Hippocampal formation (tissue), 2 donors: ENCODE results near the gene CTNNA2.

ENCODE experiments used
- DNase-seq, 2 donors: peaks; one replicate each; lab custom pipeline; 2025; lab: John Stamatoyannopoulos, UW

Gene CTNNA2

DNA sequence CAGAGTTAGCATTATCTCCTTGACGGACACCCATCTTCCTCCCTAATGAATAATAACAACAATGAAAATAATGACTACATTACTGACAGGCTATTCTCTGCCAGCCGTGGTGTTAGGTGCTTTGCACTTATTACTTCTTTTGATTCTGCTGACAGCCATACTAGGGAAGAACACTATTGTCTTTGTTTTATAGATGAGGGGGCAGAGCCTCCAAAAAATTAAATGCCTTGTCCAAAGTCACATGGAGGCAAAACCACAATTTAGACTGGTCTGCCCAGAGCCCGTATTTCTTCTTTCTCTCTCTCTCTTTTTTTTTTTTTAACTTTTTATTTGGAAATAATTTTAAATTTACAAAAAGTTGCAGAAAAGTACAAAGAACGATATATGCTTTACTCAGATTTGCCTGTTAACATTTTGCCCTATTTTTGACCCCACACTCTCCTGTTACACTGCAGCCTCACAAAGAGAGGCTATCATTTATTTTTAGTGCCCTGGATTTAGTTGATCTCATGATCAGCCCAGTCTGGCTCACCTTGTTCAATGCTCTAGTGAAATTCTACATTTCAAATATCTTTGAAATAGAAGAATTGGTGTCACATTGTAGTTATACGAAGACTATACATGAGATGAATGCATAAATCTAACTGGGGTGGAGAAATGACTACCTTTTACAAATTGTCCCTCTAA, 422.3 kb downstream of the CTNNA2 start:
- no peak for DNase-seq

DNA sequence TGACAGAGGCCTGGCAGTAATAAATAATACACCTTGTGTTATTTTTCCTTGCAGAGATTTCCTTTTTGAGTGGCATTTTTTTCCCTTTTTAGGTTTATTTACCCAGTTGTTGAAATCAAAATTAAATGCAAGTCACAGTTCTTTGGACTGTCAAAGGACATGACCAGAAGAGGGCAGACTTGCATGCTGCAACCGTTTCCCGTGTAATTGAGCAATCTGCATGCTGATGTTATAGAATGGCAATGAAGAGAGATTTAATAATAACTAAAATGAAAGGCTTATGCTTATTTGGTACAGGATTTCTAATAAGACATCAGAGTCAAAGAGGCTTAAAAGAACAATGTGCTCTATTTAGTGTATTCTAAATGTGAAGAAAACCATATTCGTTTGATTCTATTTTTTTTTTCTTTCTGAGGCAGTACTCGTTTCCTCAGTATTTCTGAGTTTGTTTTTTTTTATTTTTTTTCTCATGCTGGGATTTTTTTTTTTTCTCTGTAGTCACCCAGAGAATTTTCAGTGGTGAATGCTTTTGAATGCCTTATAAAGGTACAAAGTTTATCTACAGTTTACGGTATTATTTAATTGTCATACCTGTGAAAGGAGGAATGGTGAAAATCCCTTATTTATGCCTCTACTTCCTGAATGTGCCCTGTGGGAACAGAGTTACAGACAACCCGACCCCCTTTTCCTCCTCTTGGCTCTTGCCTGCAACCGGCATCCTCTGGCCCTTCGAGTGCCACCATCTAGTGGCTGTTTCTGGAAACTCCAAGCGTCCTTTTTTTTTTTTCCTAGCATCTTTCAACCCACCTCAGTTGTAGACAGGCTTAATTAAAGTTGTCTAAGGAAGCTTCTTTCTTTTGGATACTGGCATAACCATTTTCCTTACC, 423.2 kb downstream of the CTNNA2 start:
- peak; percentile 51 to 85 for DNase-seq

DNA sequence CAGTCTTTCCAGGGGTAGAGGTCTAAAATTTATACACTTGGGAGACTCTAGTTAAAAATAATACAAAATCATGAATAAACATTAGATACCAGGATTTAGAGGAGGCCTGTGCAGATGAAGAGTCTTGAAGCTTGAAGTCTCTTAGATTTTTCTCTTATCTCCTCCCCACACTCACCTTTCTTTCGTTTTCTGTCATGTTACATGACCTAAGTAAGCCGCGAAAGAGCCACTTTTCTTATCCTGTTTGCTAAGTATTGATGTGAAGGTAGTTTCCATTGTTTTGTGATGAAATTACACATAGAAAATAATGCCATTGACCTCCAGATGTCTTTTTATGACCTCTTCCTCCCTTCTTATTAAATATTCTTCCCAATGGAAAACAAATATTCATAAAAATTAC, 423.9 kb downstream of the CTNNA2 start:
- no peak for DNase-seq

DNA sequence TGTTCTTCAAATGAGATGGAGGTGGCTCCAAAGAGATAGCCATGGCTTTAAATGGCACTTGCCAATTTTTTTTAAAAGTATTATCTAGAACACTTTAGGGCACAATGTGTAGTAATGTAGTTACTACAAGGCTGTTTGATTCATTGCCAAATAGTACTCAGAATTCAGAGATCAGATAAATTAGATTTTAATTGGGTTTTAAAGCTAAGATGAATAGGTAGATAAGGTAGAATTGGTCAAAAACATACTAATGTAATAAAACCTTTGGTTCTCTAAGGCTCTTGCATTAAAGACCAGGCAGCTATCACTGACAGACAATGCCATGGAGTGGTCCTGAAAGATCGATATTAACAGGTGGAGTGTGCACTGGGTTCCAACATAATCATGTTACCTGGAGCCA, 425.8 kb downstream of the CTNNA2 start:
- no peak for DNase-seq

DNA sequence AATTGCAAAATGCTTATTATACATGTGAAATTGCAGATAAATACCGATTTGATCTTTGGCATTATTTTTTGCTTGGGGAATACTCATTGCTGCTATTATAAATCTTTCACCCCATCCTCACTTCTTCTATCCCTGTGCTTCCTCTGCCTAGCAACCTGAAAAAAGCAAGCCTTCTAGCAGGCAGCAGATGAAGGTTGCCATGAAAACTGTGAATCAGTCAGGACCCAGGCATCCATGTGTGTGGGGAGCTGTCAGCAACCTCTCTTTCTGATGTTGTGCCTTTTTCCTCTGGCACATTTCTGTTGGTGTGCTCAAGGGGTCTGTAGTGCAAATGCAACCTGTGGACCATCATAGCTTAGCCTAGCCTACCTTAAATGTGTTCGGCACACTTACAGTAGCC, 427.5 kb downstream of the CTNNA2 start:
- DNase-seq, result no peak

DNA sequence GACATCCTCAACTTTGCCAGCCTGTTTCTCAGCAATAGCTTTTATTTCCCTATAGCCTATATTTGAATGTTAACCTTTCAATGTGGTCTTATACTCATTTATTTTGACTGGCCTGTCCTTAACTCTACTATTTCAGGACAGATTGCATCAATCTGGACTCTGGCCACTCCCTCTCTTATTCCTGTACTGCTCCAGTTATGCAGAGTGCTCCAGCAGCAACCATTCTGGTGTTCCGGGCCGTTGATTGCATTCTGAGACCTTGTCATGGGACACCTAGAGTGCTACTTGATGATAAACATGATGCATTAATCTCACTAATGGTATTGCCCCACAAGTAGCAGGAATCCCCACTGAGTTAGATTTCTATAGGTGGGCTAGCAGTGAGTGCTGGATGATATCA, 428.3 kb downstream of the CTNNA2 start:
- no peak for DNase-seq

DNA sequence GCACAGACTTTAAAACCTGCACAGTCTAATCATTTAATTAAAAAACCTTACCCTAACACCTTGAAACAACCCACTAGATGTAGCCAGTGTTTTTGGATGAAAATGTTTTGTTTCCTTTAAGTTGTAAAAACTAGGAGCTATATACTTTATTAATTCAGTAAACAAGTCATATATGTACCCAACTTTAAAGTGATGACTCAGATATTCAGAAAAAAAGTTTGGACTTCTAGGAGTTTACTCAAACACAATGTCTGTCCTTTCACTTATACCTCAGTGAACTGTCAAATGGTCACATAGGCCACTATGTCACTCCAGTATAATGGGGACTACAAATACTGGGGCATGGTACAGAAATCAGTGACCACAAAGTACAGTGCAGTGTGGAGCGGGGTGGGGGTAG, 431.4 kb downstream of the CTNNA2 start:
- DNase-seq, result no peak

DNA sequence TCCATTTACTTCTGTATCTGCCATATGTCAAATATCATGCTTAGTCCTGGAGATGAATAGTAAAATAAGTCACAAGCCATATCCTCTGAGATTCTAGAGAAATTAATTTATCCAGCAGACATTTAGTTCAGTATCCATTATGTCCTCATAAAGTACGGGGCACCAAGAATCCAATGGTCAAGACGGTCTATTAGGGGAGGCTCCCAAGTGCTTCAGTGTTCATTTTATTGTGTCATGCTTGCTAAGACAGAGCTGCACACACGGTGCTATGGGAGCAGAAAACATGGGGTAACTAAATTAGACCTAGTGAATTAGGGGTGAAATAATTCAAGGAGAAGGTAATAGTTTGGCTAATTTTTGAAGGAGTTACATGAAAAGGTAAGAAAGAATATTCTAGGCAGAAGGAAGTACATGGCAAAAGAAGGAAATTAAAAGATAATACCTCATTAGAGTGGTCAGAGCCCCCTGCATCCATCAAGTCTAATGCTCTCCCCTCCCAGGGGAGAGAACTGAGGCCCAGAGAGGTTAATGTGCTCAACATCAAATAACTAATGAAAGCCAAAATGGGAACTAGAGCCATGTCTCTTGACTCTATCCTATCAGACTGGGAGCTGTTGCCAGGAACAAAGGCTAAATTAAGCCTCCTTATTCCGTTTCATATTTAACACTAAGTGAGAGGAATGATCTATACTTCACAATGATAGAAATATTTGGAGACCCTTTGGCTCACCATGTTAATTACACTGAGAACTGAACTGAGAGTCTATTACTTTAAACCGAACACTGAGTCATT, 433.0 kb downstream of the CTNNA2 start:
- no peak for DNase-seq

DNA sequence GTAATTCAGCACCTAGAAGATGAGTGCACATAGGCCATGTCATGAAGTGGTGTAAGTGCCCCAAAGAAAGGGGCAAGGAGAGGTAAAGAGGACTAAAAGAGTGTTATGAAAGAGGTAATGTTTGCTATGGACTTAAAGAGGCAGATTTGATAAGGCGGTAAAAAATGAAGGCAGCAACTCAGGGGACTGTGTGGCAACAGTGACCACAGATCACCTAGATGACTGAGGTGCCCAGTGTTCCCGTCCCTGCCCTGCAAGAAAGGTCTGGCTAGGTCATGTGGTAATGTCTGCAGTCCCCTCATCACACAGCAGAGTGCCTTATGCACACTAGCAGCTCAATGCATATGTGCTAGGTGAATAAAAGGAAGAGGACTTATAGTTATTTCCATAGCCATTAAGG, 434.9 kb downstream of the CTNNA2 start:
- DNase-seq, result no peak

DNA sequence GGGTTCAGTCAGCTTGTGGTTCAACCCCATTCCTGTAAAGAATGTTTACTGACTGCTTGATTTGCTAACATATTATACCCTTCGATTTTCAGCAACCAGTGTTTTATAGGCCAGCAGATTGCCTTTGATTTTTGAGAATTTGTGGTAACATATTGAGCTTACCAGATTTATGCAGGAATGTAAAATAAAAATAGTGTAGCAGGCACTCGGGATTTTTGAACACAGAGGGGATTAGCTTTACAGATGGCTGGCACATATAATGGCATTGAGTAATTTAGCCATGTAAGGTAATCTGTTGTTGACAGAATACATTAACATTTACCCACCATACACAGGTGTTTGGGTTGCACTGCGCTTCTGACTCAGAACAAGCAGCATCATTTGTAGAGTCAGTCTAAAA, 437.7 kb downstream of the CTNNA2 start:
- DNase-seq, result no peak

DNA sequence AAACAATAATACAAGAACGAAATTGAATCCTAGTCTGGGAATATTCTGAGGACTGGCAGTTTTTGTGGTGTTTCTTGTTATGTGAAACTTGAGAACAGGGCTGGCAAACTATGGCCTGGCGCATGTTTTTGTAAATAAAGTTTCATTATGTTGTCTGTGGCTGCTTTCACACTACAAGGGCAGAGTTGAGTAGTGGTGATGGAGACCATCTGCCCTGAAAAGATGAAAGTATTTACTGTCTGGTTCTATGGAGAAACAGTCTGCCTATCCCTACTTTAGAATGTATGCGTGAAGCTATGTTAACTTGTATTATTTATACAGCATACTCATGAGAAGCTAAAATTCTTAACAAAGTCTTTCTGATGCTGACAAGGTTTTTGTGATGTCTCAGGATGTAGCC, 439.8 kb downstream of the CTNNA2 start:
- DNase-seq, result no peak

DNA sequence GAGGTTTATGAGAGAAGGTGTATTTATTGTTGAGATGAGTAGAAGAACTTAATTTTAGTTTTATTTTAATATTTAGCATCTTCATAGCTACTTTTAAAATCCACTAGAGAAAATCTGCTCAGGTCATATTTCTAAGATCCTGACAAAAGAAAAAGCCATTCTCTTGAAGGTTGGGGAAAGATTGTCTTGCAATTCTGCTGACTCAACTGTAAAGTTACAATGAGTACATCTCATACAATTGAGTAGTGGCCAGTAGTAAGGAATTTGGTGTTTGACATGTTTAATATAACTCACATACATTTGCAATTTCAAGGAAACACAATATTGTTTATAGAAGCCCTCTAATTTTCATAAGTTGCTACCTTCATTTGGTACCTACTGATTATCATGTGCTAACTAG, 447.2 kb downstream of the CTNNA2 start:
- DNase-seq, result no peak

DNA sequence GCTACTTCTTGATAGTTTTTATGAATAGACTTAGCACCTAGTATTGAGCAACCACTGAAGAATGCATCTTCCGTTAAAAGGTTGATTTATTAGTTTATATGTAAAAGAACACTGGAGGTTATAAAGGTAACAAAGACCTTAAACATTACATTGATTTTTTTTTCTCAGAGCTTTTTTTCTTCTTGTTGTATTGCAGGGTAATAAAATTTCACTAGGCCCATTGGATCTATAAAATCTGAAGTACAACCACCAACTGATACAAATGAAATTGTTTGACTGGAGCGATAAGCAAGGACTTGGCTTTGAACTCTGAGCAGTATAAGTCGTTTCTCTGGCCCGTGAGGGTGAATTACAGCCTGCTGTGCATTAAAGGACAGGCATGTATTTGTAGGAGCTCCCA, 447.7 kb downstream of the CTNNA2 start:
- DNase-seq, result no peak

DNA sequence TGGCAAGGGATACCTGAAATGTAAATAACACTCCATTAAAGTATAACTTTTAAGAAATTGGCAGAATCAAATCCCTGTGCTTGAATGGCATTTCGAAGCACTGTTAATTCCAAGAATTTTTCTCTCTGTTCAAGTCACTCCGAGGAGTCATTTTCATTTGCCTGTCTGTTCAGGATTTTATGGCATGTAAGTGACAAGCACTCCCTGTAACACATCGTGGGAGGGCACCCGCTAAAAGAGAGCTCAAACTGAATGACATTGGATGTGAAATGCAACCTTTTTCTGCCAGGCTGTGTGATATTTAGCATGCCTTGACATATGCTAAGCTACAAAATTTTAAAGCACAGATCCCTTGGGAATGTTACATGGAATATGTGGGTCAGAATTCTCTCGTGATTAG, 452.1 kb downstream of the CTNNA2 start:
- DNase-seq, result no peak

DNA sequence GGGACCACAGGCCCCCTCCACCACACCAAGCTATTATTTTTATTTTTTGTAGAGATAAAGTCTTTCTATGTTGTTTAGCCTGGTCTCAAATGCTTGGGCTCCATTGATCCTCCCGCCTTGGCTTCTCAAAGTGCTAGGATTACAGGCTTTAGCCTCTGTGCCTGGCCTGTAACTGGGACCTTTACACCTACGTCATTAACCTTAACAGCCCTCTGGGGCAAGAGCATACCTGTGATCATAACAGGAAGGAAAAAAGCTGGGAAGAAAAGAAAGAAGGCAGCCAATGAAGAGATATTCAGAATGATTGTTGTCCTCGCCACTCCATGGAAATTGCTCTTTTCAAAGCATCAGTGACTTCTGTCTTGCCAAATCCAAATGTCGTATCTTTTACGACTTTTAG, 453.5 kb downstream of the CTNNA2 start:
- no peak for DNase-seq

DNA sequence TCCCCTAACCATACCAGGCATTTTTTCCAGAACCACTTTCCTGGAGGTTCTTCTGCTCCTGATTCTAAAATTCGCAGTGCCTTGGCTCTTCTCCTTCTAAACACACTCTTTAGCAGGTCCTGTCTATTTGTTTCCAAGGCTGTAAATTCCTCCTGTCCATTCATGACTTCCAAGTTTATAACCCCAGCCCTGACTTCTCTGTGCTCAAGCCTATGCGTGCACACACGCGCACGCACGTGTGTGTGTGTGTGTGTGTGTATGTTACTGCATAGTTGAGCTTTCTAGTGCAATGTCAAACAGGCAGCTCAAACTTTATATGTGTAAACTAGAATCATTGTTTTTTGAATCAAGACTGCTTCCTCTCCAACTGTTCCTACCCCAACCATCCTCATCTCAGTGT, 454.0 kb downstream of the CTNNA2 start:
- DNase-seq, result no peak

DNA sequence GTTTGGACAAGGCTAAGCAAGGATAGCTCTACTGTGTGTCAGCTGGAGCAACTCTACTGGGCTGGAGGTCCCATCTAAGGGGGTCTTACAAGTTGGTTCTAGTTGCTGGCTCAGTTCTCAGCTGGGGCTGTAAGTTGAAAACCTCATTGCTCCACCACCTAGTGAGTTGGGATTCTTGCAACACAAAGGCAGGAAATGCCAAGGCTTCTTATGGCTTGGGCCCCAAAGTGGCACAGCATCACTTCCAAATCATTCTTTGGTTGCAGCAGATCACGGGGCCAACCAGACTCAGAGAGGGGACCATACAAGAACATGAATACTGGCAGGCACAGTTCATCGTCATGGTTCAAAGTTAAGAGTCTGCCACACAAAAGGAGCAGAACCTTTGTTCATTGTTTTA, 459.0 kb downstream of the CTNNA2 start:
- DNase-seq, result no peak

DNA sequence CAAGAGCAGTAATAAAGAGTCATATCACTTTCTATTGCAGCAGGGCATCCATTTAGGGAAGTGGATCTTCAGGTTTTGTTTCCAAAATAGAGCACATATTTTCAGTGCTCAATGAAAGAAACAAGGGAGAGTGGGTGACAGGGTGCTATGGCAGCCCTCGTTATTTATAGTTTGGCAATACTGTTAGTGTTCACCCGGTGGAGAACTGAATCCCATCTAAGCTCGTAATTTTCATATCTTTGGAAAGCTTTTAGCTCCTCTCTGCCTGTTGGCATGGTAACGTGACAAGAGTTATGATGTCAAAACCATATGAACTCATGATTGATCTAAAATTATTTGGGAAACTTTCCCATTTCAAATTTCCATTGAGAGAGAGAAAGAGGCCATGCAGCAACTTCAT, 459.8 kb downstream of the CTNNA2 start:
- no peak for DNase-seq

DNA sequence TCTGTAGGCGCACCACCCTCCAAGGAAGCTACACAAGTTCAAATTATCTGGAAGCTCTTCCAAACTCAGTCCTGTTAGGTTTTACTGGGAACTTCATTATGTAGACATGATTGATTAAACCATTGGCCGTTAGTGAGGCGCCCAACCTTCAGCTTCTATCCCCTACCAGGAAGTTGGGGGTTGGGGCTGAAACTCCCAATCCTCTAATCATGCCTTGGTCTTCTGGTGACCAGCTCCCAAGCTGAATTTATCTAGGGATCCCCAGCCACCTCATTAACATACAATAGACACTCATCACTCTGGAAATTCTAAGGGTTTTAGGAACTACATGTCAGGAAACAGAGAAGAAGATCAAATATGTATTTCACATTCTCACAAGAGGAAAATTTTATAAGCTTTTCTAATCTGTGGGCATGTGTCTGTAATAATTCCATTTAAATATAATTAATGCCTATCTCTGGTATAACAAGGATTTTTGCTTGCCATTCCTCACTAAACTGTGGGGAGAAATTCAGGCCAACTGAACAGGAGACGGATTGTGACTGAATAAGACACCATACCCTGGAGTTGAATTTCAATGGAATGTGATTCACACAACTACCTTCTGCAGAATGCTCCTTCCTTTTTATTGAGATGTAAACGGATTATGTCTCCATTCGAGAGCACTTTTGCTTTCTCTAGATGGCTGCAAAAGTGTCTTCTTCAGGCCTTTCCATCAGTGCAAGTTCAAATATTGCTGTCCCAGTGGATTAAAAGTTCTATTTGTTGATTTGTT, 463.1 kb downstream of the CTNNA2 start:
- no peak for DNase-seq

DNA sequence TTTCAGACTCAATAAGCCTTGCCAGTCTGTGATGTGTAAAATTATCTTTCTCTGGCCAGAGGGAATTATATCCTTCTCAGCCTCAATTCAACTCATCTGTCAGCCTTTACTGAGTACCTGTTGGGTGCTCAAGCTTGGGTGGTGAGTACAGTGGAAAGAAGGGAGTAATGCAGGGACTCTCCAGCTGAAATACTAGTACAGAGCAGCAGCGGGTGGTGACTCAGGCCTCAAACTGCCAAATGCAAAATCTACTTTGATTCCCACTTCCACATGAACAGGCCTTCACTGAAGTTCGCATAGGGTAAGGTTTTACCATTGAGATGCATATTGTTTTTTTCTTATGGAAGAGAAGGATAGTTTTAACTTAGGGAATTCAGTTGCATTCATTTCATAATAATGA, 464.9 kb downstream of the CTNNA2 start:
- no peak for DNase-seq

DNA sequence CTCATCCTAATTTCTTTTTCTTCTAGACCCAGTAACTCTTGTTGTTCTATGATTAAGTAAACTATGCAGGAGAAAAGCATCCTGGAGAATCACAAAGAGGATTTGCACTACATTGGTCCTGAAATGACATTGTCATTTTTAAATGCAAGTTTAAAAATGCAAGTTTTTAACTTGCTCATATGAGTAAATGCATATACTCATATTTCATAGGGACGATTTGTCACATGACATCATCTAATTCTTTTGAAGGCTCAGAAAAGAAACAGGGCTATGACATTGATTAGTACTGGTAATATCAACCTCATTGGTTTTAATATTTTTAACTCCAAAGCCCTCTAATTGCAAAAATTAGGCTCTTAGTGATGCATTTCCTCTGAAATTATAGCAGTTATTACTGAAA, 467.3 kb downstream of the CTNNA2 start:
- no peak for DNase-seq

DNA sequence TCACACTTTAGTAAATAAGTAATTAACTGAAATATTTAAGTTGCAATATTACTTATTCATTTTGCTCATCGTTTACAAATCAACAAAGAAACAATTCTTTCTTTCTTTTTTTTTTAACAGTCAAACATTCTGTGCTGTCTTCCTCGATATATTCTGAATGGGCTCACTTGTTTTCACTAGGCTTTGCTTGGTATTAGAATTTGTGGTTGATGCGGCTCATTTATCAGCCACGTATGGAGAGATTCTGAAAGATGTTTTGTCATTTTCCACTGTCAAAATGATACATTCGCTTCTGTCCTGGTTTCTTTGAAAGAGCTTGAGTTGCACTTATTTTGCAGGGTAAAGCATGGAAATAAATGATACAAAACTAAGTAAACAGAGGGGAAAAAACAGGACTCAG, 468.0 kb downstream of the CTNNA2 start:
- DNase-seq, result peak in 1 of 2 donors; percentile 43
